ENCODE measurements around the gene HSPA5. TPM values are rescaled to one million over a fixed set of nuclear protein-coding genes. Genes with fewer than 3 reads are reported as not detected.

HSPA5 gene
- total and polyA plus RNA-seq, 4 donors, result 108 to 342 (median 237) TPM

- TF ChIP-seq, protein P1, sequence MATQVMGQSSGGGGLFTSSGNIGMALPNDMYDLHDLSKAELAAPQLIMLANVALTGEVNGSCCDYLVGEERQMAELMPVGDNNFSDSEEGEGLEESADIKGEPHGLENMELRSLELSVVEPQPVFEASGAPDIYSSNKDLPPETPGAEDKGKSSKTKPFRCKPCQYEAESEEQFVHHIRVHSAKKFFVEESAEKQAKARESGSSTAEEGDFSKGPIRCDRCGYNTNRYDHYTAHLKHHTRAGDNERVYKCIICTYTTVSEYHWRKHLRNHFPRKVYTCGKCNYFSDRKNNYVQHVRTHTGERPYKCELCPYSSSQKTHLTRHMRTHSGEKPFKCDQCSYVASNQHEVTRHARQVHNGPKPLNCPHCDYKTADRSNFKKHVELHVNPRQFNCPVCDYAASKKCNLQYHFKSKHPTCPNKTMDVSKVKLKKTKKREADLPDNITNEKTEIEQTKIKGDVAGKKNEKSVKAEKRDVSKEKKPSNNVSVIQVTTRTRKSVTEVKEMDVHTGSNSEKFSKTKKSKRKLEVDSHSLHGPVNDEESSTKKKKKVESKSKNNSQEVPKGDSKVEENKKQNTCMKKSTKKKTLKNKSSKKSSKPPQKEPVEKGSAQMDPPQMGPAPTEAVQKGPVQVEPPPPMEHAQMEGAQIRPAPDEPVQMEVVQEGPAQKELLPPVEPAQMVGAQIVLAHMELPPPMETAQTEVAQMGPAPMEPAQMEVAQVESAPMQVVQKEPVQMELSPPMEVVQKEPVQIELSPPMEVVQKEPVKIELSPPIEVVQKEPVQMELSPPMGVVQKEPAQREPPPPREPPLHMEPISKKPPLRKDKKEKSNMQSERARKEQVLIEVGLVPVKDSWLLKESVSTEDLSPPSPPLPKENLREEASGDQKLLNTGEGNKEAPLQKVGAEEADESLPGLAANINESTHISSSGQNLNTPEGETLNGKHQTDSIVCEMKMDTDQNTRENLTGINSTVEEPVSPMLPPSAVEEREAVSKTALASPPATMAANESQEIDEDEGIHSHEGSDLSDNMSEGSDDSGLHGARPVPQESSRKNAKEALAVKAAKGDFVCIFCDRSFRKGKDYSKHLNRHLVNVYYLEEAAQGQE (IDR thresholded peaks at IDR 0.05), result no peak
- TF ChIP-seq YY1 (IDR thresholded peaks at IDR 0.05) (no peak), HNF4G (IDR thresholded peaks at IDR 0.05) (no peak), RAD21 (IDR thresholded peaks at IDR 0.05) (no peak), FOXA2 (IDR thresholded peaks at IDR 0.05) (no peak), RXRA (IDR thresholded peaks at IDR 0.05) (no peak), SP1 (IDR thresholded peaks at IDR 0.05) (no peak), MAX (IDR thresholded peaks at IDR 0.05) (no peak), FOXA1 (IDR thresholded peaks at IDR 0.05) (no peak), EGR1 (IDR thresholded peaks at IDR 0.05; ENCODE audit: low read depth in 2 of 2) (no peak), NR2F2 (IDR thresholded peaks at IDR 0.05) (no peak), GABPA (IDR thresholded peaks at IDR 0.05 in 1 of 2, conservative IDR thresholded peaks at IDR 0.05 in 1 of 2) (no peak)
- TF ChIP-seq, protein P2, sequence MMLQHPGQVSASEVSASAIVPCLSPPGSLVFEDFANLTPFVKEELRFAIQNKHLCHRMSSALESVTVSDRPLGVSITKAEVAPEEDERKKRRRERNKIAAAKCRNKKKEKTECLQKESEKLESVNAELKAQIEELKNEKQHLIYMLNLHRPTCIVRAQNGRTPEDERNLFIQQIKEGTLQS (IDR thresholded peaks at IDR 0.05), result no peak
These were observed 5.1 kb upstream of the HSPA5 start (continued) for GRCh38 chr9:125246261-125246667.

DNA sequence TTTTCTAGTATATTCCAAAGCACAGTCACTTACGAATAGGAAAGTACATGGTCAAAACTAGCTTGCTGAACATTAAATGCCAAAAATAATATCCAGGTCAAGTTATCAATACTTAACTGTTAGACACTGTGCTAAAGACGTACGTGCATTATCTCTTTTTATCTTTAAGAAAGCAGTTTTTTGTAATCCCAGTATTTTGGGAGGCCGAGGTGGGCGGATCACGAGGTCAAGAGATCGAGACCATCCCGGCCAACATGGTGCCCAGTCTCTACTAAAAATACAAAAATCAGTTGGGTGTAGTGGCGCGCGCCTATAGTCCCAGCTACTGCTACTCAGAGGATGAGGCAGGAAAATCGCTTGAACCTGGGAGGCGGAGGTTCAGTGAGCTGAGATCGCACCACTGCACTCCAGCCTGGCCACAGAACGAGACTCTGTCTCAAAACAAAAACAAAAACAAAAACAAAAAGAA is 2.7 kb upstream of the HSPA5 start:
- TF ChIP-seq FOXA2 (IDR thresholded peaks at IDR 0.05) (no peak), GABPA (IDR thresholded peaks at IDR 0.05 in 1 of 2, conservative IDR thresholded peaks at IDR 0.05 in 1 of 2) (no peak), RXRA (IDR thresholded peaks at IDR 0.05) (no peak), YY1 (IDR thresholded peaks at IDR 0.05) (no peak), RAD21 (IDR thresholded peaks at IDR 0.05) (no peak), HNF4G (IDR thresholded peaks at IDR 0.05) (no peak), HNF4A (conservative IDR thresholded peaks at IDR 0.05) (no peak)
- Histone ChIP-seq H3K9me3 (ENCODE audit: control insufficient read depth in 4 of 4, low read length in 3 of 4) (no peaks in the 10 kb centered on the region), H3K9ac (ENCODE audit: low read depth in 1 of 2, low read length in 2 of 2) (no peak overlapping the region), H3K4me1 (ENCODE audit: control insufficient read depth in 4 of 4, insufficient read depth in 4 of 4, low read length in 3 of 4) (peaks cover 2 to 17% (median 10%) of the 10 kb centered on the region in 4 donors), H3K36me3 (ENCODE audit: control insufficient read depth in 4 of 4, insufficient read depth in 3 of 4, low read depth in 1 of 4, low read length in 3 of 4) (peaks cover 0 to 6% (median 5%) of the 10 kb centered on the region in 4 donors), H3K27ac (ENCODE audit: low read depth in 1 of 2, low read length in 2 of 2) (no peak overlapping the region), H3K27me3 (ENCODE audit: control insufficient read depth in 4 of 4, insufficient read depth in 4 of 4, low read length in 3 of 4) (no peaks in the 10 kb centered on the region), H3K4me3 (ENCODE audit: low read depth in 1 of 3, low read length in 3 of 3) (no peak overlapping the region)
- DNase-seq (ENCODE audit: low spot score), result no peak
- 97% methylated on average over 15 of the region's 15 CpGs for WGBS

- H3K4me3 ChIP-seq (ENCODE audit: low read depth in 1 of 3, low read length in 3 of 3), result peak overlapping the region; percentile 42 to 94 (median 90)
- H3K9me3 ChIP-seq (ENCODE audit: control insufficient read depth in 4 of 4, low read length in 3 of 4), result no peaks in the 10 kb centered on the region
- no peaks in the 10 kb centered on the region for H3K27me3 ChIP-seq (ENCODE audit: control insufficient read depth in 4 of 4, insufficient read depth in 4 of 4, low read length in 3 of 4)
- peaks cover 2 to 34% (median 28%) of the 10 kb centered on the region in 4 donors for H3K4me1 ChIP-seq (ENCODE audit: control insufficient read depth in 4 of 4, insufficient read depth in 4 of 4, low read length in 3 of 4)
- WGBS, result 18% methylated on average over 27 of the region's 27 CpGs
- H3K9ac ChIP-seq (ENCODE audit: low read depth in 1 of 2, low read length in 2 of 2), result peak overlapping the region; percentile 85 to 95
- H3K27ac ChIP-seq (ENCODE audit: low read depth in 1 of 2, low read length in 2 of 2), result peak overlapping the region; percentile 79 to 92
- peaks cover 0 to 22% (median 18%) of the 10 kb centered on the region in 4 donors for H3K36me3 ChIP-seq (ENCODE audit: control insufficient read depth in 4 of 4, insufficient read depth in 3 of 4, low read depth in 1 of 4, low read length in 3 of 4)
- DNase-seq (ENCODE audit: low spot score), result no peak
- no peak for TF ChIP-seq FOXA2 (IDR thresholded peaks at IDR 0.05)
- TF ChIP-seq NR2F2 (IDR thresholded peaks at IDR 0.05), result no peak
- TF ChIP-seq CTCF (IDR thresholded peaks at IDR 0.05; ENCODE audit: low read depth, low read length, missing input control), result no peak
- TF ChIP-seq, protein P2 (IDR thresholded peaks at IDR 0.05), result no peak
- no peak for TF ChIP-seq HNF4G (IDR thresholded peaks at IDR 0.05)
- no peak for TF ChIP-seq FOXA1 (IDR thresholded peaks at IDR 0.05)
- TF ChIP-seq RXRA (IDR thresholded peaks at IDR 0.05), result peak; percentile 28 to 58
- peak in 1 of 2 donors; percentile 27 for TF ChIP-seq HNF4A (conservative IDR thresholded peaks at IDR 0.05)
- TF ChIP-seq RAD21 (IDR thresholded peaks at IDR 0.05), result no peak
- no peak for TF ChIP-seq JUND (IDR thresholded peaks at IDR 0.05)
- no peak for TF ChIP-seq GABPA (IDR thresholded peaks at IDR 0.05 in 1 of 2, conservative IDR thresholded peaks at IDR 0.05 in 1 of 2)
- TF ChIP-seq YY1 (IDR thresholded peaks at IDR 0.05), result peak; percentile 83
- peak; percentile 15 for TF ChIP-seq TAF1 (conservative IDR thresholded peaks at IDR 0.05)
- TF ChIP-seq, protein P1 (IDR thresholded peaks at IDR 0.05), result no peak
- no peak for TF ChIP-seq EGR1 (IDR thresholded peaks at IDR 0.05; ENCODE audit: low read depth in 2 of 2)
These were observed 958 bp upstream of the HSPA5 start for GRCh38 chr9:125241863-125242739.
